NCI-H82 (cell line): ENCODE data around the gene ARHGAP15.
A peak's percentile ranks its signal among the peaks of the same experiment; 100 is the strongest.

ENCODE experiments used
- DNase-seq: peaks from one replicate; lab custom pipeline; 2025; lab: John Stamatoyannopoulos, UW

Gene ARHGAP15

GRCh38 chr2:143144813-143145455 is 15.7 kb downstream of the ARHGAP15 start:
- DNase-seq: no peak

GRCh38 chr2:143146366-143146765 is 17.1 kb downstream of the ARHGAP15 start:
- DNase-seq: no peak

GRCh38 chr2:143146815-143147530 is 17.8 kb downstream of the ARHGAP15 start:
- DNase-seq: no peak

GRCh38 chr2:143148011-143148410 is 18.8 kb downstream of the ARHGAP15 start:
- DNase-seq: no peak

GRCh38 chr2:143148757-143149156 is 19.5 kb downstream of the ARHGAP15 start:
- no peak for DNase-seq

GRCh38 chr2:143150287-143150686 is 21.1 kb downstream of the ARHGAP15 start:
- no peak for DNase-seq

- no peak for DNase-seq
Measured at GRCh38 chr2:143151111-143151752, 22.0 kb downstream of the ARHGAP15 start.

- no peak for DNase-seq
Measured at GRCh38 chr2:143152219-143152618, 23.0 kb downstream of the ARHGAP15 start.

- DNase-seq: no peak
Measured at GRCh38 chr2:143152637-143153036, 23.4 kb downstream of the ARHGAP15 start.

- DNase-seq: peak; percentile 12
Measured at GRCh38 chr2:143155661-143156060, 26.4 kb downstream of the ARHGAP15 start.

GRCh38 chr2:143157001-143157400 is 27.8 kb downstream of the ARHGAP15 start:
- no peak for DNase-seq

- no peak for DNase-seq
Measured at GRCh38 chr2:143157418-143157817, 28.2 kb downstream of the ARHGAP15 start.

- DNase-seq: no peak
Measured at GRCh38 chr2:143158098-143158497, 28.9 kb downstream of the ARHGAP15 start.

- no peak for DNase-seq
Measured at GRCh38 chr2:143158551-143159485, 29.6 kb downstream of the ARHGAP15 start.

- no peak for DNase-seq
Measured at GRCh38 chr2:143159486-143159840, 30.2 kb downstream of the ARHGAP15 start.

- DNase-seq: no peak
Measured at GRCh38 chr2:143160732-143161707, 31.8 kb downstream of the ARHGAP15 start.

- DNase-seq: peak; percentile 82
Measured at GRCh38 chr2:143162123-143162837, 33.1 kb downstream of the ARHGAP15 start.

- no peak for DNase-seq
Measured at GRCh38 chr2:143162997-143163396, 33.8 kb downstream of the ARHGAP15 start.

- DNase-seq: no peak
Measured at GRCh38 chr2:143163499-143163898, 34.3 kb downstream of the ARHGAP15 start.

GRCh38 chr2:143165291-143165690 is 36.1 kb downstream of the ARHGAP15 start:
- no peak for DNase-seq
